Natural killer cell (primary cell): Measurements from ENCODE around the gene BHLHE40. TPM values are rescaled to one million over a fixed set of nuclear protein-coding genes. Genes with fewer than 3 reads are reported as not detected.

Experiments
- ATAC-seq, 3 donors: fragments of 150-1000 bp in 2 of 3; fragments of 200-7000 bp in 1 of 3; cut with Tn5 transposase; 1 replicate in 1 of 3; 2 replicates in 2 of 3; pipeline ENCODE4 v1.10.0; 2021; ENCODE audit warnings: mild to moderate bottlenecking in 2 of 3, moderate library complexity in 2 of 3
- DNase-seq, 2 donors: peaks; one replicate each; pipeline versions ENCODE4 v3.0.0 to v3.0.0-alpha.2; 2013 to 2021; ENCODE audit warnings: mixed read lengths in 1 of 2
- H3K27ac ChIP-seq: one replicate; pipeline ENCODE4 v1.5.1; 2013; ENCODE audit warnings: mild to moderate bottlenecking, low read length
- H3K27me3 ChIP-seq: one replicate; pipeline ENCODE4 v1.6.1; 2013; ENCODE audit warnings: low read length; ENCODE audit not compliant: control insufficient read depth, insufficient read depth
- H3K36me3 ChIP-seq: one replicate; pipeline ENCODE4 v1.6.1; 2013; ENCODE audit warnings: low read length; ENCODE audit not compliant: control insufficient read depth, insufficient read depth
- H3K4me1 ChIP-seq: one replicate; pipeline ENCODE4 v1.6.1; 2013; ENCODE audit warnings: low read length; ENCODE audit not compliant: control insufficient read depth, insufficient read depth
- H3K4me3 ChIP-seq: one replicate; pipeline ENCODE4 v1.5.1; 2013; ENCODE audit warnings: low read length
- H3K9me3 ChIP-seq: one replicate; pipeline ENCODE4 v1.6.1; 2013; ENCODE audit warnings: low read length; ENCODE audit not compliant: control insufficient read depth, insufficient read depth
- H3K27ac Mint-ChIP-seq, 2 donors: one replicate each; pipeline ENCODE4 v1.8.0; 2022; ENCODE audit warnings: mild to moderate bottlenecking in 2 of 2, mixed read lengths in 2 of 2, moderate library complexity in 1 of 2
- H3K27me3 Mint-ChIP-seq, 2 donors: one replicate each; pipeline ENCODE4 v1.8.0; 2022; ENCODE audit warnings: low read depth in 2 of 2, mixed read lengths in 2 of 2
- H3K36me3 Mint-ChIP-seq: one replicate; pipeline ENCODE4 v1.8.0; 2022; ENCODE audit warnings: mixed read lengths
- H3K4me1 Mint-ChIP-seq, 2 donors: one replicate each; pipeline ENCODE4 v1.8.0; 2022; ENCODE audit warnings: mixed read lengths in 2 of 2
- H3K4me3 Mint-ChIP-seq: one replicate; pipeline ENCODE4 v1.8.0; 2022; ENCODE audit warnings: mild to moderate bottlenecking, moderate library complexity, mixed read lengths
- H3K9me3 Mint-ChIP-seq, 2 donors: one replicate each; pipeline ENCODE4 v1.8.0; 2022; ENCODE audit warnings: mixed read lengths in 2 of 2
- CTCF ChIP-seq: fragments of 200-600 bp; IDR thresholded peaks from one replicate; pipeline ENCODE4 v1.8.0; 2022; ENCODE audit warnings: antibody characterized with exemption
- WGBS: methylation state at CpG from one replicate; pipeline ENCODE4 v1.1.7; 2013; ENCODE audit warnings: missing lambda C conversion rate; ENCODE audit not compliant: insufficient coverage; 5-methylcytosine and 5-hydroxymethylcytosine counted together
- intact Hi-C: fragments of 100-400 bp; cut with micrococcal nuclease; formaldehyde crosslinking; loops from one replicate; pipeline ENCODE4 v1.14.2; 2022
- total RNA-seq, 4 donors: library from RNA; stranded (reverse); fragments of 120-200 nt in 1 of 4; gene quantifications; one replicate each; pipeline versions ENCODE4 v1.2.3 to v1.2.4, GENCODE V29; 2013 to 2022

The BHLHE40 gene
- total RNA-seq, 3 donors from 2014 or later (not counting 1 experiment from before 2014, with no cell fraction given): 512 to 725 (median 719) TPM

- WGBS: 34% methylated on average over 3 of the region's 3 CpGs
- Histone ChIP-seq H3K27ac (peak overlapping the region; percentile 53), H3K36me3 (peaks cover 40% of the 10 kb centered on the region), H3K9me3 (no peaks in the 10 kb centered on the region), H3K4me3 (peak overlapping the region; percentile 86), H3K27me3 (no peaks in the 10 kb centered on the region), H3K4me1 (peaks cover 55% of the 10 kb centered on the region)
- Mint-ChIP-seq H3K27me3 (no peaks in the 10 kb centered on the region), H3K27ac (peak overlapping the region; percentile 98 to 100), H3K4me3 (peak overlapping the region; percentile 99), H3K36me3 (peaks cover 39% of the 10 kb centered on the region), H3K9me3 (no peaks in the 10 kb centered on the region), H3K4me1 (peaks cover 76 to 79% of the 10 kb centered on the region in 2 donors)
- TF ChIP-seq CTCF: no peak
- DNase-seq: peak in 1 of 2 donors; percentile 30
- intact Hi-C loops: loop anchor here (2.0 to 10.0 kb wide), 3 partner anchors 71 to 626 kb away; no protein-coding TSS in a partner anchor
- ATAC-seq: no peak
Observed at GRCh38 chr3:4981294-4981664, 2.0 kb downstream of the BHLHE40 start.

- H3K4me3 Mint-ChIP-seq: peak overlapping the region; percentile 99
- intact Hi-C loops: loop anchor here (2.0 to 10.0 kb wide), 3 partner anchors 70 to 627 kb away; no protein-coding TSS in a partner anchor
- H3K36me3 ChIP-seq: peaks cover 40% of the 10 kb centered on the region
- peak overlapping the region; percentile 23 for H3K27ac ChIP-seq
- H3K27me3 ChIP-seq: no peaks in the 10 kb centered on the region
- peak overlapping the region; percentile 98 to 100 for H3K27ac Mint-ChIP-seq
- H3K4me3 ChIP-seq: peak overlapping the region; percentile 86
- ATAC-seq (no peak), DNase-seq (no peak)
- no peaks in the 10 kb centered on the region for H3K9me3 Mint-ChIP-seq
- WGBS: 16% methylated on average over 7 of the region's 8 CpGs
- peak; percentile 13 for TF ChIP-seq CTCF
- peaks cover 76 to 79% of the 10 kb centered on the region in 2 donors for H3K4me1 Mint-ChIP-seq
- H3K36me3 Mint-ChIP-seq: peaks cover 39% of the 10 kb centered on the region
- H3K9me3 ChIP-seq: no peaks in the 10 kb centered on the region
- peaks cover 55% of the 10 kb centered on the region for H3K4me1 ChIP-seq
- no peaks in the 10 kb centered on the region for H3K27me3 Mint-ChIP-seq
Observed at GRCh38 chr3:4981665-4982494, 2.6 kb downstream of the BHLHE40 start.

- WGBS: 79% methylated on average over 40 of the region's 40 CpGs
- Mint-ChIP-seq H3K4me1 (peaks cover 70 to 73% of the 10 kb centered on the region in 2 donors), H3K27me3 (no peaks in the 10 kb centered on the region), H3K27ac (peak overlapping the region; percentile 98 to 100), H3K9me3 (no peaks in the 10 kb centered on the region), H3K36me3 (peaks cover 39% of the 10 kb centered on the region), H3K4me3 (peak overlapping the region; percentile 99)
- DNase-seq (no peak), ATAC-seq (no peak)
- Histone ChIP-seq H3K9me3 (no peaks in the 10 kb centered on the region), H3K36me3 (peaks cover 40% of the 10 kb centered on the region), H3K27ac (peak overlapping the region; percentile 87), H3K4me1 (peaks cover 49% of the 10 kb centered on the region), H3K4me3 (peak overlapping the region; percentile 20), H3K27me3 (no peaks in the 10 kb centered on the region)
- intact Hi-C loops: loop anchor here (5.0 to 10.0 kb wide), 2 partner anchors 69 to 628 kb away; no protein-coding TSS in a partner anchor
- TF ChIP-seq CTCF: no peak
Observed at GRCh38 chr3:4982773-4983738, 3.8 kb downstream of the BHLHE40 start.
